Measurements from ENCODE around the gene RNF157. TPM values are rescaled to one million over a fixed set of nuclear protein-coding genes. Genes with fewer than 3 reads are reported as not detected.

Gene RNF157
- total and polyA plus RNA-seq, 9 of the 15 experiments (the other 6 are each of a cell fraction or from before 2014, with no cell fraction given) = 8.1 to 31.7 (median 20.8) TPM

- TF ChIP-seq ZNF639 (CRISPR knock-in tag; conservative IDR thresholded peaks at IDR 0.05 in 1 of 2, IDR thresholded peaks at IDR 0.05 in 1 of 2) (no peak), PYGO2 (tag; IDR thresholded peaks at IDR 0.05) (no peak), ZNF134 (CRISPR knock-in tag; conservative IDR thresholded peaks at IDR 0.05) (no peak), ZNF586 (CRISPR knock-in tag; conservative IDR thresholded peaks at IDR 0.05) (no peak), GABPB1 (CRISPR knock-in tag; IDR thresholded peaks at IDR 0.05) (0 out of 2 replicates have a peak, but pooled peaks have one; percentile 12), KLF6 (CRISPR knock-in tag; IDR thresholded peaks at IDR 0.05; ENCODE audit: borderline replicate concordance) (no peak)
- Histone ChIP-seq H3K4me3 (no peak overlapping the region), H3K9me3 (replicated peaks; ENCODE audit: control insufficient read depth, insufficient read depth, low read depth, low read length) (no peaks in the 10 kb centered on the region), H3K9ac (ENCODE audit: insufficient read depth in 1 of 2, low read depth in 2 of 2, low read length in 2 of 2) (no peak overlapping the region), H3K27ac (ENCODE audit: extremely low read depth, low read depth, low read length) (no peak overlapping the region), H3K4me2 (ENCODE audit: insufficient read depth, low read length) (no peak overlapping the region), H3K79me2 (ENCODE audit: control insufficient read depth, insufficient read depth, low read length) (no peaks in the 10 kb centered on the region), H3K4me1 (replicated peaks in 1 of 2; ENCODE audit: control insufficient read depth in 2 of 2, insufficient read depth in 2 of 2, low read length in 2 of 2) (peaks cover 5 to 56% of the 10 kb centered on the region in 2 experiments; a peak in 3 of 5 replicates), H3K9me1 (ENCODE audit: control insufficient read depth, insufficient read depth, low read length) (no peaks in the 10 kb centered on the region), H4K20me1 (replicated peaks; ENCODE audit: control insufficient read depth, insufficient read depth, low read length) (peaks cover 14% of the 10 kb centered on the region), H3K36me3 (ENCODE audit: control insufficient read depth, insufficient read depth, low read length) (no peaks in the 10 kb centered on the region), H2AFZ (ENCODE audit: low read depth, low read length) (no peak overlapping the region), H3K27me3 (ENCODE audit: control insufficient read depth in 2 of 2, insufficient read depth in 2 of 2, low read length in 2 of 2) (peaks cover 46 to 74% of the 10 kb centered on the region in 2 experiments; a peak in 4 of 5 replicates)
- ChIA-PET CTCF (ENCODE audit: low intra/inter-chr PET ratio) (no interaction called here), POLR2A (interaction anchor here (1.2 kb wide), 1 partner anchor 134 kb away, joined by 4 read pairs; no protein-coding TSS in a partner anchor)
- no TSS peak for BruUV-seq (replicated peaks)
- ATAC-seq = no peak
- FAIRE-seq = no peak
- WGBS (ENCODE audit: insufficient coverage, low coverage, missing lambda C conversion rate) = 8% methylated on average over 18 of the region's 23 CpGs
- in situ Hi-C loops (cut with MboI) = no loop called here
- no peak for DNase-seq (ENCODE audit: extremely low read depth in 1 of 4, low spot score in 3 of 4)
- intact Hi-C loops (cut with micrococcal nuclease) = no loop called here
These were observed 101.9 kb downstream of the RNF157 start for GRCh38 chr17:76138234-76138895.
